GM21786 (cell line): ENCODE results near the gene SMARCA2.
A peak's percentile ranks its signal among the peaks of the same experiment; 100 is the strongest.

Source experiments
- ATAC-seq: cut with Tn5 transposase; IDR thresholded peaks from one replicate; pipeline ENCODE4 v1.9.1; 2021; ENCODE audit not compliant: unreplicated experiment

Gene SMARCA2

GRCh38 chr9:2014696-2015580, at the start of gene SMARCA2:
SMARCA2 (plus strand) TSS chr9:2015347; CDS start chr9:2029023, 13,676 bp downstream.
- ATAC-seq: peak; percentile 76

GRCh38 chr9:1966725-1967366, 48.3 kb upstream of the SMARCA2 start:
- no peak for ATAC-seq

- no peak for ATAC-seq
Measured at GRCh38 chr9:1969160-1969559, 46.0 kb upstream of the SMARCA2 start.

GRCh38 chr9:1969898-1970297, 45.2 kb upstream of the SMARCA2 start:
- ATAC-seq: no peak

DNA sequence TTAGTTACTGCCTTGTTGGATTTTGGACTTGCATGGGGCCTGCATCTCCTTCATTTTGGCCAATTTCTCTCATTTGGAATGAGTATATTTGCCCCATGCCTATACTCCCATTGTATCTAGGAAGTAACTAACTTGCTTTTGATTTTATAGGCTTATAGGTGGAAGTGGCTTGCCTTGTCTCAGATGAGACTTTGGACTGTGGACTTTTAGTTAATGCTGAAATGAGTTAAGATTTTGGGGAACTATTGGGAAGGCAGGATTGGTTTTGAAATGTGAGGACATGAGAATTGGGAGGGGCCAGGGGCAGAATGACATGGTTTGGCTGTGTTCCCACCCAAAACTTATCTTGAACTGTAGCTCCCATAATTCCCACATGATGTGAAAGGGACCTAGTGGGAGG, 42.5 kb upstream of the SMARCA2 start:
- no peak for ATAC-seq

DNA sequence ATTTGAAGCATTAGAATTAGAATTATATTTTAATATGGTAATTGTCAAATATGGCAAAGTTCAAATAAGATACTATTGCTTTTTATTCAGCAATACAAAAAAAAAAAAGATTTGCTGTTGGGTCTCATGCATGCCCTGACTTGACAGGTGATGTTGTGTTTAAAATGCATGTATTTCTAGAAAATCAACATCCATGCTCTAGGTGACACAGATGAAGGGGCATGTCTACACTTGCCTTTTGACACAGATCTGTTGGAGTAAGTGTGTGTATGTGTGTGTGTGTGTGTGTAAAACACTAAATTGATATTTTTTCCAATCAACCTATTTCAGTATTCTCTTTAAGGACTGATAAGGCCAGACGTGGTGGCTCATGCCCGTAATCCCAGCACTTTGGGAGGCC, 38.1 kb upstream of the SMARCA2 start:
- ATAC-seq: no peak

- no peak for ATAC-seq
Measured at GRCh38 chr9:1978941-1979340, 36.2 kb upstream of the SMARCA2 start.

GRCh38 chr9:1979741-1980367, 35.3 kb upstream of the SMARCA2 start:
- no peak for ATAC-seq

GRCh38 chr9:1980387-1980786, 34.8 kb upstream of the SMARCA2 start:
- no peak for ATAC-seq

DNA sequence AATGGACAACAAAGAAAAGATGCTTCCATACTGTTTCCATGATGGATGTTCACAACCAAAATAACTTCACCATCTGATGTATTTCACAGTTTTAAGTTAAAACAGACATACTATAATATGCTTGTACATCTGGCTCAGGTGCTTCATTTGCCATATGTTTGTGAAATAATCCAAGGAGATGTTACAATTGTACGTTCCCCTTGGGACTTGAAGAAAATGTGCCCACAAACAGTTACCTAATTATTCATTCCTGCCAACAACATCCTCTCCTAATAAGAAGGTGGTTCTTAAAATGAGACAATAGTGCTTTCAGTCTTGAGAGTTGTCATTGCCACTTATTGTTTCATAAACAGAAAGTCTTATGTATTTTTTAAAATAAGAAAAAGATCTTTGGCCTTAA, 33.1 kb upstream of the SMARCA2 start:
- ATAC-seq: no peak

GRCh38 chr9:1986341-1986740, 28.8 kb upstream of the SMARCA2 start:
- no peak for ATAC-seq

GRCh38 chr9:1989500-1989899, 25.6 kb upstream of the SMARCA2 start:
- ATAC-seq: no peak

GRCh38 chr9:1994180-1994579, 21.0 kb upstream of the SMARCA2 start:
- ATAC-seq: no peak

DNA sequence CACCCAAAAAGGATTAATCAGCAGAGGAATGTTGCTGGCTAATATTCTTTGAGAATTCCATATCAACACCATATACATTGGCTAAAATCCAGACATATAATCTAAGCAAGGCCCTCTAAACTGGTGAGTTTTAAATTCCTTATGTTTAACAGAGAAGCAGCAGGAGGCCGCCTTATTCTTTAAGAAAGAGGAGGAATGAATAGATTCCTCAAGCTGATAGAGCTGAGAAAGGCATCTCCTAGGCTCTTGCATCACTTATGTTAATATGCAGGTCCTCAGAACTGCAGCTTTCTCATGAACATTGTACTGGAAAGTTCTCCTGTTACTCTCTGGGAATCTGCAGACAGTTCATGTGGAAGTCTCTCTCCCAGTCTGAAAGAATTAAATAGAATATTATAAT, 20.1 kb upstream of the SMARCA2 start:
- no peak for ATAC-seq

DNA sequence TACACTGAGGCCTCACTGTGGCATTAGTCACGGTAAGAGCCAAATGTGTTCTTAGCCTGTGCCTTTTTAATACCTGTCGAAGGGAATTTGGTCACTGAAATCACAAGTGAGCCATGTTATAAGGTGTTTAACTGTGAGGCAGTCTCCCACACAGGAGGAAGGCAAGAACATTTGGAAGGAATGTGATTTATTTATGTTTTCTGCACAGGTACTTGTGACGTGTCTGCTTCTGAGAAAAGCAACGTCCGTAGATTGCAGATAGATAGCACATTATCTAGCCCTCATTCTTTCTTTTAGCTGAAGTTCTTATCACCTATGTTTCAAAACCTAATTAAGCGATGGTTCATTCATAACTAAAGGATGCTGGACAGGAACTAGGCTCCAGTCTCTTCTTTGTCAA, 19.0 kb upstream of the SMARCA2 start:
- no peak for ATAC-seq

DNA sequence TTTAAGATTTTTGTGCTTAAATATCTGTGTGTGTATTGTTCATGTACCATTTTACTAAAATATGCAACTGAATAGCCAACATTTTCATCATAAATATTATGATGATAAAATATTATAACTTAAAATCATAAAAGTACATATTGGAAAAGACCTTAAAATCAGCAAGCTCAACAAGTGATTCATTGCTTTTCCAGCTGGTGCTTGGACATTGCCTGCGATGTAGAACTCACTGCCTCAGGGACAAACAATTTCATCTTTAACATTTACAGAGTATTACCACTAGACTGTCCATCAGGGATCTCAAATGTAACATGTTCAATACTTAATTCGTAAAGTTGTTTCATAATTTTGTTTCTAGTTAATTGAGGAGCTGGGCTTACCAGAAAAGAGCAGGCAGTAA, 17.5 kb upstream of the SMARCA2 start:
- ATAC-seq: no peak

DNA sequence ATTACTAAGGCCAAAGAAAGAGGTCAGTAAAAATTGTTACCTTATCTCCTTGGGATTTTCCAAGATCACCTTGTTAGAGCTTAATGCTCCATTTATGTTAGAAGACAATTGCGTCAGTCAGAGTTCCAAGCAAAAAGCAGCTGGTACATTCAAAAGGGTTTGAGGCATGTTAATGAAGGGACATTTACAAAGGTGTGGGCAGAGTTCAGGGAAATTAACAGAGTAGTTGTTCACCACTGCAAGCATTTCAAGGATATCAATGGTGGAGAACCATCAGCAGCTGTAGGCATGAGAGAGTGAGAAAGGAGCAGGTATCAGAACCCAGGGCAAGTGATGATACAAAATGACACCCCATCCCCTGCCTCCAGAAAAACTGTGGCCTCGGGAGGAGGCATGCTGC, 17.0 kb upstream of the SMARCA2 start:
- ATAC-seq: no peak

GRCh38 chr9:2000314-2000713, 14.8 kb upstream of the SMARCA2 start:
- no peak for ATAC-seq

- no peak for ATAC-seq
Measured at GRCh38 chr9:2008372-2008771, 6.8 kb upstream of the SMARCA2 start.

DNA sequence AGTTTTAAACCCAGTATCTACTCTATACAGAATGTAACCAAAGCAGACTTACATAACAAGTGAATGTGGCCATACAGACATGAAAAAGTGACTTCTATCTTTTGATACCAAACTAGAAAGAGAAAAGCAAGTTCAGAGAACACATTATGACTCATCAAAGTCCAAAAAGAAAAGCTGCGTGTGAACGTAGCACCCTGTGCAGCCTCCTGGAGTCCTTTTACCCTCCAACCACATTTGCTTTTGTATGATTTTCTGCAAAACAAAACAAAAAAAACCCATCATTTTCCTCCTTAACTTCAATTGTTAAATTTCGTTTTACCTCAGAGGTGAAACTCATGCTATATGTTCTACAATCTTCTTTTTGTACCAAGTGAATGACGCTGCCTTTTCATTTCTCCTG, 2.8 kb upstream of the SMARCA2 start:
- peak; percentile 15 for ATAC-seq

- ATAC-seq: no peak
Measured at GRCh38 chr9:2013743-2014475, 1.2 kb upstream of the SMARCA2 start.
